Posterior vena cava (tissue), 2 donors: ENCODE measurements around the gene MMP3. TPM values are rescaled to one million over a fixed set of nuclear protein-coding genes. Genes with fewer than 3 reads are reported as not detected.

Experiments
- DNase-seq: peaks from one replicate; pipeline ENCODE4 v3.0.0-alpha.2; 2020; ENCODE audit warnings: low spot score
- intact Hi-C, 2 donors: fragments of 100-400 bp; cut with DNase I; formaldehyde crosslinking; loops; one replicate each; pipeline versions ENCODE4 v1.14.1 to v1.14.2; 2022 to 2023
- total RNA-seq, 2 donors: library from RNA; stranded (reverse); fragmentation: NEBNext Ultra II Directional; extraction: Animal tissue kit (Norgen Biotek cat#: 25700); gene quantifications; one replicate each; pipeline ENCODE4 v1.2.1, GENCODE V29; 2021
- donor health status: DM: yes; HTN: yes; CAD: no.
- donor health status: DM: yes; HTN: yes; CAD: no.

Gene MMP3
- total RNA-seq, 2 donors from 2014 or later: 0.14 to 0.60 TPM

- intact Hi-C loops: no loop called here
- no peak for DNase-seq
Observed at GRCh38 chr11:102798012-102798746, 45.2 kb downstream of the MMP3 start, which contains the start of gene MMP1. TSS of gene MMP1 (minus strand) at chr11:102798160. CDS start at chr11:102798092, 68 bp downstream.

- no peak for DNase-seq
- intact Hi-C loops: no loop called here
Observed at GRCh38 chr11:102794382-102794781, 49.0 kb downstream of the MMP3 start.

- intact Hi-C loops: no loop called here
- DNase-seq: no peak
Observed at GRCh38 chr11:102793677-102794290, 49.6 kb downstream of the MMP3 start.

- no peak for DNase-seq
- intact Hi-C loops: no loop called here
Observed at GRCh38 chr11:102792604-102793003, 50.8 kb downstream of the MMP3 start.

GRCh38 chr11:102791271-102792036 is 52.0 kb downstream of the MMP3 start:
- no peak for DNase-seq

GRCh38 chr11:102788334-102788995 is 54.9 kb downstream of the MMP3 start:
- intact Hi-C loops: no loop called here
- no peak for DNase-seq

More at GRCh38 chr11:102791271-102792036, 52.0 kb downstream of the MMP3 start:
- intact Hi-C loops: no loop called here

Other genes with a start within 250 kb of the MMP3 start
- not detected for gene MMP20, start 218.3 kb downstream of the MMP3 start, total RNA-seq
- under 1 TPM; 0.14 to 0.32 TPM for gene MMP27, start 137.8 kb downstream of the MMP3 start, total RNA-seq
- gene MMP8, start 118.7 kb downstream of the MMP3 start, total RNA-seq: 1 to 10 TPM in 1 of 2 donors, under 1 TPM in 1; 0.67 to 1.2 TPM
- gene MMP10, start 63.0 kb downstream of the MMP3 start, total RNA-seq: not detected
- gene MMP1, start 45.4 kb downstream of the MMP3 start, total RNA-seq: 1 to 10 TPM in 1 of 2 donors, under 1 TPM in 1; 0.46 to 1.4 TPM
- gene MMP12, start 31.4 kb upstream of the MMP3 start, total RNA-seq: not detected
- not detected for gene MMP13, start 112.1 kb upstream of the MMP3 start, total RNA-seq
- 10 to 100 TPM; 19.7 to 26.4 TPM for gene DCUN1D5, start 248.6 kb upstream of the MMP3 start, total RNA-seq